Stimulated activated CD4-positive, alpha-beta T cell treated with anti-CD3 and anti-CD28 coated beads, Interleukin-4, amount 100 ng/mL, for 4 hours (primary cell): ENCODE measurements around the gene USP17L11.
"Not testable (repeated sequence)": the region's sequence is repeated elsewhere in the genome, so short reads cannot be mapped to it uniquely, and the experiment has no call there.

Experiments used
- DNase-seq, 2 experiments: peaks; one replicate each; pipeline ENCODE4 v3.0.0-alpha.2; 2020

USP17L11 gene

GRCh38 chr4:9215105-9215504 is at the start of gene USP17L11:
USP17L11 (plus strand) TSS chr4:9215405; CDS start chr4:9215405, 0 bp downstream.
- not testable (repeated sequence) for DNase-seq

- not testable (repeated sequence) for DNase-seq
Observed at GRCh38 chr4:9165990-9166389, 49.2 kb upstream of the USP17L11 start.

GRCh38 chr4:9169791-9170459 is 45.3 kb upstream of the USP17L11 start, which contains the start of gene FAM90A26:
FAM90A26 (plus strand) TSS chr4:9170409; CDS start chr4:9173173, 2,764 bp downstream.
- DNase-seq: not testable (repeated sequence)

GRCh38 chr4:9210357-9210756 is 4.8 kb upstream of the USP17L11 start, which contains the start of gene USP17L10:
USP17L10 (plus strand) TSS chr4:9210657; CDS start chr4:9210657, 0 bp downstream.
- not testable (repeated sequence) for DNase-seq

GRCh38 chr4:9214701-9215100 is 504 bp upstream of the USP17L11 start:
- DNase-seq: not testable (repeated sequence)

- DNase-seq: not testable (repeated sequence)
Observed at GRCh38 chr4:9219852-9220251, 4.6 kb downstream of the USP17L11 start, which contains the start of gene USP17L12. USP17L12 (plus strand) TSS chr4:9220152; CDS start chr4:9220152, 0 bp downstream.

GRCh38 chr4:9224596-9224995 is 9.4 kb downstream of the USP17L11 start, which contains the start of gene USP17L13:
USP17L13 (plus strand) TSS chr4:9224896; CDS start chr4:9224896, 0 bp downstream.
- not testable (repeated sequence) for DNase-seq

- DNase-seq: not testable (repeated sequence)
Observed at GRCh38 chr4:9230249-9230648, 15.0 kb downstream of the USP17L11 start.

GRCh38 chr4:9234085-9234484 is 18.9 kb downstream of the USP17L11 start, which contains the start of gene USP17L15:
USP17L15 (plus strand) TSS chr4:9234385; CDS start chr4:9234385, 0 bp downstream.
- DNase-seq: not testable (repeated sequence)

GRCh38 chr4:9238461-9238860 is 23.3 kb downstream of the USP17L11 start:
- DNase-seq: not testable (repeated sequence)

- DNase-seq: not testable (repeated sequence)
Observed at GRCh38 chr4:9243579-9243978, 28.4 kb downstream of the USP17L11 start, which contains the start of gene USP17L17. USP17L17 (plus strand) TSS chr4:9243879; CDS start chr4:9243879, 0 bp downstream.

- not testable (repeated sequence) for DNase-seq
Observed at GRCh38 chr4:9247953-9248680, 32.9 kb downstream of the USP17L11 start, which contains the start of gene USP17L18. USP17L18 (plus strand) TSS chr4:9248630; CDS start chr4:9248630, 0 bp downstream.

- not testable (repeated sequence) for DNase-seq
Observed at GRCh38 chr4:9253078-9253477, 37.9 kb downstream of the USP17L11 start, which contains the start of gene USP17L19. USP17L19 (plus strand) TSS chr4:9253378; CDS start chr4:9253378, 0 bp downstream.

- not testable (repeated sequence) for DNase-seq
Observed at GRCh38 chr4:9257824-9258223, 42.6 kb downstream of the USP17L11 start, which contains the start of gene USP17L20. USP17L20 (plus strand) TSS chr4:9258124; CDS start chr4:9258124, 0 bp downstream.

GRCh38 chr4:9262572-9262971 is 47.4 kb downstream of the USP17L11 start, which contains the start of gene USP17L21:
USP17L21 (plus strand) TSS chr4:9262872; CDS start chr4:9262872, 0 bp downstream.
- not testable (repeated sequence) for DNase-seq
